ENCODE data around the gene ARHGAP15. TPM values are rescaled to one million over a fixed set of nuclear protein-coding genes. Genes with fewer than 3 reads are reported as not detected.

ARHGAP15 gene
- polyA plus RNA-seq, 2 of the 4 experiments (the other 2 are of a cell fraction): 0.34 TPM; not detected in 1

DNA sequence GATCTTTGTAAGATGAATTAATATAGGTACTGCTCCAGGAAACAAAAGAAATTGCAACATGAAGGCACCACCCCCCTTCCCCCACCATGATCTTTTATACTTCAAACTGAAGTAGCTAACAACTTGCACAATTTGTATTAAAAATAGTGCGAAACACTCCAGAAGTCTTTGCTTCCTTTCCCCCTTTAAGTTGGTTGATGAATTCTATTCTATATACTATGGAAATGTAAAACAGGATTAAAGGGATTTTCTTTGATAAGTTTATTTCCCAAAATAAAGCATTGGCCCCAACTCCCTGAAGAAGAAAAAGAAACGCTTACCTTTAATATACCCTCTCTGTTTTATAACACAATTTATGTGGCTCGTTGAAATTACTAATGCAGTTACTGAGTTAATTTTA lies 227.1 kb downstream of the ARHGAP15 start:
- Histone ChIP-seq H3K27ac (no peak overlapping the region), H3K4me2 (no peak overlapping the region), H3K4me1 (no peaks in the 10 kb centered on the region), H3K4me3 (no peak overlapping the region), H3K9me3 (no peaks in the 10 kb centered on the region)
- CTCF ChIA-PET: no interaction called here
- FAIRE-seq: no peak
- 43% methylated on average over 3 of the region's 3 CpGs for WGBS (ENCODE audit: missing lambda C conversion rate)
- no peak for DNase-seq (ENCODE audit: low read depth in 1 of 2, low spot score in 1 of 2)
- POLR2A ChIA-PET: no interaction called here
- ATAC-seq: no peak
- TF ChIP-seq, protein P1, sequence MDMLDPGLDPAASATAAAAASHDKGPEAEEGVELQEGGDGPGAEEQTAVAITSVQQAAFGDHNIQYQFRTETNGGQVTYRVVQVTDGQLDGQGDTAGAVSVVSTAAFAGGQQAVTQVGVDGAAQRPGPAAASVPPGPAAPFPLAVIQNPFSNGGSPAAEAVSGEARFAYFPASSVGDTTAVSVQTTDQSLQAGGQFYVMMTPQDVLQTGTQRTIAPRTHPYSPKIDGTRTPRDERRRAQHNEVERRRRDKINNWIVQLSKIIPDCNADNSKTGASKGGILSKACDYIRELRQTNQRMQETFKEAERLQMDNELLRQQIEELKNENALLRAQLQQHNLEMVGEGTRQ (IDR thresholded peaks at IDR 0.05): no peak
- TF ChIP-seq NR3C1 (IDR thresholded peaks at IDR 0.05): no peak
- TF ChIP-seq, protein P2, sequence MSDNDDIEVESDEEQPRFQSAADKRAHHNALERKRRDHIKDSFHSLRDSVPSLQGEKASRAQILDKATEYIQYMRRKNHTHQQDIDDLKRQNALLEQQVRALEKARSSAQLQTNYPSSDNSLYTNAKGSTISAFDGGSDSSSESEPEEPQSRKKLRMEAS (IDR thresholded peaks at IDR 0.05): no peak
- TF ChIP-seq FOXS1 (CRISPR knock-in tag; IDR thresholded peaks at IDR 0.05): no peak
- TF ChIP-seq JUN (IDR thresholded peaks at IDR 0.05): no peak

DNA sequence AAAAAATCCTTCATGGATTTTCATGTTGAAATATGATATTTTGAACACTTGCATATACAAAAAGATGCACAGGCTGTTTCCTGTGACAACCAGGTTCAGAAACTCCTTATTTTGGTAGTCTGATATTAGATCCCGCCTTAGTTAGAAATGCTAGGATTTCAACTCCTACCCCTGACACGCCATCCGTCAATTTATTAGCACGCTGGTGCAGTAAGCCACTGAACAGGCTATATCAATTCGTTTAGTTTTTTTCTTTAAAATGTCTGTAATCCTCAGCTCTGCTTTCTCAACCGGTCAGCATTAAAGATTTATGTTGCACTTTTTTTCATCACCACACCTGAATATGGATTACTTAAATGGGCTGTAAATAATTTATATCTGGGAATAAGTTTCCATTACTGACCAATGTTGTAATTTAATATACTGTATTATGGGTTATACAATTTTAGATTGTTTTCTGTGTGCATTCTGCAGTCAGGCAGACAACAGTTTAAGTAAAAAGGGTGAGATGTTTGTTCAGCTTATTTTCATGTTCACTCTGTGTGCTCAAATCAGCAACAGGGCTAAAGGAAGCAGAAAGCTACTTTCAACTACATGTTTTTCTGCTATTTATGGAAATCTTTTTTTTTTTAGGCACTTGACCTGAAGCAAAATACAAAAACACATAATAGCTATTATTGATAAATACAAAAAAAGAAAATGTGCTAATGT lies 227.7 kb downstream of the ARHGAP15 start:
- FAIRE-seq: no peak
- 58% methylated on average over 6 of the region's 6 CpGs for WGBS (ENCODE audit: missing lambda C conversion rate)
- Histone ChIP-seq H3K27ac (no peak overlapping the region), H3K4me1 (no peaks in the 10 kb centered on the region), H3K4me2 (no peak overlapping the region), H3K9me3 (no peaks in the 10 kb centered on the region), H3K4me3 (no peak overlapping the region)
- POLR2A ChIA-PET: no interaction called here
- CTCF ChIA-PET: interaction anchor here (0.6 kb wide), 1 partner anchor 263 kb away, joined by 3 read pairs; no protein-coding TSS in a partner anchor
- no peak for ATAC-seq
- no peak for TF ChIP-seq MYC (IDR thresholded peaks at IDR 0.05; ENCODE audit: borderline replicate concordance, low read length)
- TF ChIP-seq POLR2A (IDR thresholded peaks at IDR 0.05; ENCODE audit: low read length): no peak
- TF ChIP-seq, protein P2 (IDR thresholded peaks at IDR 0.05): no peak
- TF ChIP-seq TP53 (CRISPR knock-in tag; IDR thresholded peaks at IDR 0.05): no peak
- TF ChIP-seq, protein P3, sequence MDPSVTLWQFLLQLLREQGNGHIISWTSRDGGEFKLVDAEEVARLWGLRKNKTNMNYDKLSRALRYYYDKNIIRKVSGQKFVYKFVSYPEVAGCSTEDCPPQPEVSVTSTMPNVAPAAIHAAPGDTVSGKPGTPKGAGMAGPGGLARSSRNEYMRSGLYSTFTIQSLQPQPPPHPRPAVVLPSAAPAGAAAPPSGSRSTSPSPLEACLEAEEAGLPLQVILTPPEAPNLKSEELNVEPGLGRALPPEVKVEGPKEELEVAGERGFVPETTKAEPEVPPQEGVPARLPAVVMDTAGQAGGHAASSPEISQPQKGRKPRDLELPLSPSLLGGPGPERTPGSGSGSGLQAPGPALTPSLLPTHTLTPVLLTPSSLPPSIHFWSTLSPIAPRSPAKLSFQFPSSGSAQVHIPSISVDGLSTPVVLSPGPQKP (IDR thresholded peaks at IDR 0.05; ENCODE audit: low read depth, low read length): no peak
- no peak for TF ChIP-seq FOXS1 (CRISPR knock-in tag; IDR thresholded peaks at IDR 0.05)
- TF ChIP-seq, protein P1 (IDR thresholded peaks at IDR 0.05): no peak
- TF ChIP-seq, protein P4, sequence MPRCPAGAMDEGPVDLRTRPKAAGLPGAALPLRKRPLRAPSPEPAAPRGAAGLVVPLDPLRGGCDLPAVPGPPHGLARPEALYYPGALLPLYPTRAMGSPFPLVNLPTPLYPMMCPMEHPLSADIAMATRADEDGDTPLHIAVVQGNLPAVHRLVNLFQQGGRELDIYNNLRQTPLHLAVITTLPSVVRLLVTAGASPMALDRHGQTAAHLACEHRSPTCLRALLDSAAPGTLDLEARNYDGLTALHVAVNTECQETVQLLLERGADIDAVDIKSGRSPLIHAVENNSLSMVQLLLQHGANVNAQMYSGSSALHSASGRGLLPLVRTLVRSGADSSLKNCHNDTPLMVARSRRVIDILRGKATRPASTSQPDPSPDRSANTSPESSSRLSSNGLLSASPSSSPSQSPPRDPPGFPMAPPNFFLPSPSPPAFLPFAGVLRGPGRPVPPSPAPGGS (IDR thresholded peaks at IDR 0.05): no peak
- no peak for TF ChIP-seq RAD21 (conservative IDR thresholded peaks at IDR 0.05 in 1 of 2, IDR thresholded peaks at IDR 0.05 in 1 of 2)
- no peak for TF ChIP-seq RCOR1 (IDR thresholded peaks at IDR 0.05; ENCODE audit: low read depth, low read length)
- TF ChIP-seq KDM5A (IDR thresholded peaks at IDR 0.05): no peak
- TF ChIP-seq JUNB (IDR thresholded peaks at IDR 0.05): no peak
- no peak for TF ChIP-seq HDAC2 (IDR thresholded peaks at IDR 0.05)
- no peak for TF ChIP-seq SMC3 (IDR thresholded peaks at IDR 0.05)
- no peak for TF ChIP-seq CBX8 (IDR thresholded peaks at IDR 0.05)
- TF ChIP-seq HOXB13 (CRISPR knock-in tag; IDR thresholded peaks at IDR 0.05; ENCODE audit: low read depth): no peak
- no peak for TF ChIP-seq PHF8 (IDR thresholded peaks at IDR 0.05; ENCODE audit: borderline replicate concordance, low read depth)
- TF ChIP-seq BHLHE40 (IDR thresholded peaks at IDR 0.05; ENCODE audit: low read depth, low read length): no peak
- no peak for DNase-seq (ENCODE audit: low read depth in 1 of 2, low spot score in 1 of 2)

Measured in A549 (cell line).